Measurements from ENCODE around the gene MSX1. TPM values are rescaled to one million over a fixed set of nuclear protein-coding genes. Genes with fewer than 3 reads are reported as not detected.

MSX1 gene
- total and polyA plus RNA-seq, 2 of the 13 experiments (the other 11 are each of a cell fraction or from before 2014, with no cell fraction given): 12.1 to 14.9 TPM

GRCh38 chr4:4838936-4839810, 20.3 kb upstream of the MSX1 start (continued):
- TF ChIP-seq HMGXB4 (CRISPR knock-in tag; IDR thresholded peaks at IDR 0.05; ENCODE audit: borderline replicate concordance in 1 of 2, low read depth in 1 of 2) (no peak), ZNF24 (IDR thresholded peaks at IDR 0.05) (no peak), RELA (CRISPR knock-in tag; IDR thresholded peaks at IDR 0.05) (no peak), SOX13 (IDR thresholded peaks at IDR 0.05) (no peak), SOX13 (CRISPR knock-in tag; conservative IDR thresholded peaks at IDR 0.05 in 1 of 2, IDR thresholded peaks at IDR 0.05 in 1 of 2) (peak in 1 of 2 experiments; percentile 29; a peak in 2 of 4 replicates), SMC3 (IDR thresholded peaks at IDR 0.05; ENCODE audit: low read length) (no peak), CEBPB (IDR thresholded peaks at IDR 0.05; ENCODE audit: borderline replicate concordance, low read depth, low read length) (no peak), ZNF841 (CRISPR knock-in tag; IDR thresholded peaks at IDR 0.05; ENCODE audit: borderline replicate concordance) (no peak), NRL (CRISPR knock-in tag; IDR thresholded peaks at IDR 0.05; ENCODE audit: borderline replicate concordance) (no peak), ZBTB4 (CRISPR knock-in tag; IDR thresholded peaks at IDR 0.05; ENCODE audit: borderline replicate concordance) (no peak), ELF3 (CRISPR knock-in tag; IDR thresholded peaks at IDR 0.05) (0 out of 2 replicates have a peak, but pooled peaks have one; percentile 14), MBNL3 (CRISPR knock-in tag; conservative IDR thresholded peaks at IDR 0.05) (no peak), GPN1 (CRISPR knock-in tag; IDR thresholded peaks at IDR 0.05; ENCODE audit: borderline replicate concordance) (no peak), LCORL (IDR thresholded peaks at IDR 0.05) (no peak), LCORL (CRISPR knock-in tag; IDR thresholded peaks at IDR 0.05) (peak; percentile 25; the same call in 1 of the 2 replicates), ZNF20 (CRISPR knock-in tag; IDR thresholded peaks at IDR 0.05) (no peak), HOXA3 (CRISPR knock-in tag; IDR thresholded peaks at IDR 0.05) (peak; percentile 14; the same call in 1 of the 2 replicates), ZNF850 (CRISPR knock-in tag; conservative IDR thresholded peaks at IDR 0.05) (no peak), GATAD2A (CRISPR knock-in tag; IDR thresholded peaks at IDR 0.05) (peak; percentile 42; the same call in 1 of the 2 replicates), ZNF556 (CRISPR knock-in tag; IDR thresholded peaks at IDR 0.05; ENCODE audit: borderline replicate concordance) (no peak; the same call in 1 of the 2 replicates), KAT7 (CRISPR knock-in tag; IDR thresholded peaks at IDR 0.05; ENCODE audit: borderline replicate concordance) (no peak), ZNF768 (CRISPR knock-in tag; IDR thresholded peaks at IDR 0.05) (peak; percentile 97), KMT2B (CRISPR knock-in tag; IDR thresholded peaks at IDR 0.05) (no peak)
- TF ChIP-seq, protein P1, sequence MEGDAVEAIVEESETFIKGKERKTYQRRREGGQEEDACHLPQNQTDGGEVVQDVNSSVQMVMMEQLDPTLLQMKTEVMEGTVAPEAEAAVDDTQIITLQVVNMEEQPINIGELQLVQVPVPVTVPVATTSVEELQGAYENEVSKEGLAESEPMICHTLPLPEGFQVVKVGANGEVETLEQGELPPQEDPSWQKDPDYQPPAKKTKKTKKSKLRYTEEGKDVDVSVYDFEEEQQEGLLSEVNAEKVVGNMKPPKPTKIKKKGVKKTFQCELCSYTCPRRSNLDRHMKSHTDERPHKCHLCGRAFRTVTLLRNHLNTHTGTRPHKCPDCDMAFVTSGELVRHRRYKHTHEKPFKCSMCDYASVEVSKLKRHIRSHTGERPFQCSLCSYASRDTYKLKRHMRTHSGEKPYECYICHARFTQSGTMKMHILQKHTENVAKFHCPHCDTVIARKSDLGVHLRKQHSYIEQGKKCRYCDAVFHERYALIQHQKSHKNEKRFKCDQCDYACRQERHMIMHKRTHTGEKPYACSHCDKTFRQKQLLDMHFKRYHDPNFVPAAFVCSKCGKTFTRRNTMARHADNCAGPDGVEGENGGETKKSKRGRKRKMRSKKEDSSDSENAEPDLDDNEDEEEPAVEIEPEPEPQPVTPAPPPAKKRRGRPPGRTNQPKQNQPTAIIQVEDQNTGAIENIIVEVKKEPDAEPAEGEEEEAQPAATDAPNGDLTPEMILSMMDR (CRISPR knock-in tag; IDR thresholded peaks at IDR 0.05): no peak
